OCI-M2 (cell line): ENCODE results near the gene NAPA.
"Not testable (repeated sequence)": the region's sequence is repeated elsewhere in the genome, so short reads cannot be mapped to it uniquely, and the experiment has no call there.

Source experiments
- DNase-seq: peaks from one replicate; lab custom pipeline; 2025; ENCODE audit not compliant: unreplicated experiment; lab: John Stamatoyannopoulos, UW

NAPA gene

DNA sequence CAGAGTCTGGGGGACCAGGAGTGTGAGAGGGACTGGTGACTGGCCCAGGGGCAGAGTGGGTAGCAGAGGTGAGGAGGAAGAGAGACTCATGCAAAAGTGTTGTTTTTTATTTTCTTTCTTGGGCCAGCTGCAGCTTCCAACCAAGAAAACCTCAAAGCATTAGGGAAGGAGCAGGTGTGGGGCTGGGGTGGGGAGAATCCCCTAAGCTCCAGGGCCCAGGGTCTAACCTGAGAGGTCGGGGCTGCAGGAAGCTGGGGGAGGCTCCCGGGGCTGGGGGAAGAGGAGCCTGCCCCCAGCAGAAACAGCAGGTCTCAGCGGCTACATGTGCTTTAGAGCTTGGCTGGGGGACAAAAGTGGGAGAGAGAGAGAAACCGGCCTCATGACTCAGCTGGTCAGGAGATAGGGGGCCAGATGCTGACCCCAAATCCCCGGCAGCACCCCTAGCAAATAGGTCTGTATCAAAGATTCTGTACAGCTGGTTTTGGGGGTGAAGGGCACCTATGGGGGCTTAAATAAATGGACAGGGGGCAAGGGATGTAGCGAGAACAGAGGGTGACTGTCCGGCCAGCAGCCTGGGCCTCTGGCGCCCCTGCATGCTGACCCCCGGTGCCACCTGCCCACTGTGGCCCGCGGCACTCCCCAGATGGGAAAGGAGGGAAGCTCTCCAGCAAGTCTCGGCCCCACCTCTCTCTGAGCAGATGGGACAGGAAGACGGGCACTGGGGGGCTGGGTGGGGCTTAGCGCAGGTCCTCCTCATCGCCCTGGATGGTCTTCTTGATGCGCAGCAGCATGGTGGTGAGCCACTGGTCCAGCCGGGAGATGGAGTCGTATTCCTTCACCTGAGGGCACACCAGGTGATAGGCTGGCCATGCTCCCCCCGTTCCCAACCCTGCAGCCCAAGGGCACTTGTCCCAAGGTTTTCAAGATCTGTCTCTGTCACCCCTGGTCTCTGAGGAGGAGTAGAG lies 27.0 kb downstream of the NAPA start:
- DNase-seq, result no peak

DNA sequence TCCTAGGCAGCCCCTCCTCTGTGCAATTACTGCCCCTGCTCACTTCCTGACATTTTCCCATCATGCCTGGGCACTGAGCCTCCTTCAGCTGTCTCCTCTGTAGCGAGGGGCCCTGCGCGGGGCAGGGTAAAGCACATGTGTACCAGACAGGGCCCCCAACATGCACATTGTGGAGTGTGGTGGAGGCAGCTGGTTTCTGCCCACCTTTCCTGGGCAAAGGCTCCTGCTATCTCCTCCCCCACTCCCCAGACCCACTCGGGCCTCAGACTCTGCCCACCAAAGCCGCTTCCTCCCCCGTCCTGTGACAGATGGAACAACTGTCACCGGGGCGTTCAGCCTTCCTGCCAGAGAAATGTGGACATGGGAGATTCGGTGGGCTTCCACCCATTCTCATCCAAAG lies 28.0 kb downstream of the NAPA start:
- DNase-seq, result no peak

DNA sequence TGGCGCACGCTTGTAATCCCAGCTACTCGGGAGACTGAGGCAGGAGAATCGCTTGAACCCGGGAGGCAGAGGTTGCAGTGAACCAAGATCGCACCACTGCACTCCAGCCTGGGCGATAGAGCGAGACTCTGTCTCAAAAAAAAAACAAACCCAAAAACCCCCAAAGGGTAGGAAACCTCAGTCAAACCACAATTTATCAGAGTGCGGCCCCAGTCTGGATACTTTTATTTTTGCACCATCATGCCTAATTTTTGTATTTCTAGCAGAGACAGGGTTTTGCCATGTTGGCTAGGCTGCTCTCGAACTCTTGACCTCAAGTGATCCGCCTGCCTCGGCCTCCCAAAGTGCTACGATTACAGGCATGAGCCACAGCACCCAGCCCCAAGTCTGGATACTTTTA lies 28.6 kb downstream of the NAPA start:
- not testable (repeated sequence) for DNase-seq

DNA sequence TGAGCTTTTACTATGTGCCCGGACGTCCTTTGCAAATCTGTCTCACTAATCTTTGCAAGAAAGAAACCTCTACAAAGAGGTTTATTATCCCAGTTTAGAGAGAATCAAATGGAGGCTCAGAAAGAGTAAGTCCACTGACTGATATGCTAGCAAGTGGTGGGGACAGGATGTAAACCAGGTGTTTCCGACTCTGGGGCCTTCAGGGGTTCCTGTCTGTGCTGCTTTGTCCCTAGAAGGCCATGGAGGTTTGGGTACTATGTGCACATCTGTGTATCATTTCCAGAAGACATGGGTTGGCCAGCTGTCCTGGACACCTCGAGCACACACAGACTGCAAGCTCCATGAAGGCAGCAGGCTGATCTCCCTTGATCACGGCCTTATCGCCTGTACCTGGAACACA lies 29.7 kb downstream of the NAPA start:
- DNase-seq, result no peak

DNA sequence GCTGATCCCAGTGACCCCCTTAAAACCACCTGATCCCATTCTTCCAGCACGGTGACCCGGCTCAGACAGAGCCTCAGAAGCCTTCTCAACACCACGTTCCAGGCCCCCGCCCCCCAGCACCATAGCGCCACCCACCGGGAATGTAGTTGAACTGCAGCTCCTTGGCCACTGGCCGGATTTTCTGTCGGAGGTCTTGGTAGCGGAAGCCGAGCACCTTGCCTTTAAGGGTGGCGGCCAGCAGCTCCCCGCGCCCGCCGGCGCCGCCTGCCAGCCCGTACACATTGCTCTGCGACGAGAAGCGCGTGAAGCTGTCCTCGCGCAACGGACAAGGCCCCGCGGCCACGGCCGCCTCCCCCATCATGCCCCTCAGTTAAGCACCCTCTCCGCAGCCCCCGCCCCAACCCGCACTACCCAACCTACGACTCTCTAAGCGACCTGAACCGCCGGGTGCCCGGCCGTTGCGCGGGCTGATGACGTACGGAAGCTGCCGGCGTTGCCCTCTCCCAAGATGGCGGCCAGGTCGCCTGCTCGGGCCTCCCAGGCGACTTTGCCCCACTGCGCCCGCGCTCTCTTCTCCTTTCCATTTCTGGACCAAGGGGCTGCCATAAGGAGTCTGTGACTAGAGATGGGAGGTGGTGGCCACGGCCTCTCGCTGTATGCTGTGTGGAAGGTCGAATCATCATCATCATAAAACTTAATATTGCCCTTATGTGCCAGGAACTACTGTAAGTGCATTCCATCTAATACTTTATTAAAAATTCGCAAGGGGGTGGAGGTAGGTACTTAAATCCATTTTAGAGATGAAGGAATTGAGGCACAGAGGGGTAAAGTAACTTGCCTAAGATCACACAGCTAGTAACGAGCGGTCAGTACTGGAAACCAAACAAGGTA lies 30.8 kb downstream of the NAPA start, which contains the start of gene KPTN:
TSS of gene KPTN (minus strand) at position 420 of the 891 bp plus-strand sequence. CDS start at position 361, 59 bp downstream.
- DNase-seq, result peak; percentile 73

DNA sequence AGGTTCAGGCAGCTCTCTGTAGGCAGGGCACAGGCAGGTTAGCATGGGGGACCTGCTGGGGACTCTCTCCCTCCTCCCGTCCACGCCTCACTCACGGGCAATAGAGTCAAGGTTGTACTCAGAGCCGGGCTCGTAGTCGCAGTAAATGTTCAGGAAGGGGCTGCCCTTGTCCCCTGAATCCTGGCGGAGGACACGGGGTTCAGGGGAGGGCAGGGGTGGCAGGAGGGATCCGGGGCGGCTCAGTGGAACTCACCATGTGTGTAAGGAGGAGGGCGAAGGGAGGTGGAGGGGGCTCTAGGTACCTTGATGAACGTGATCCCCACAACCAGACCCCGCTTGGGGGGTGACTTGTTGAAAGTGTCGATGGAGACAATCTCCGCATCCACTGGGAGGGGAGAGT lies 31.7 kb downstream of the NAPA start:
- DNase-seq, result no peak

DNA sequence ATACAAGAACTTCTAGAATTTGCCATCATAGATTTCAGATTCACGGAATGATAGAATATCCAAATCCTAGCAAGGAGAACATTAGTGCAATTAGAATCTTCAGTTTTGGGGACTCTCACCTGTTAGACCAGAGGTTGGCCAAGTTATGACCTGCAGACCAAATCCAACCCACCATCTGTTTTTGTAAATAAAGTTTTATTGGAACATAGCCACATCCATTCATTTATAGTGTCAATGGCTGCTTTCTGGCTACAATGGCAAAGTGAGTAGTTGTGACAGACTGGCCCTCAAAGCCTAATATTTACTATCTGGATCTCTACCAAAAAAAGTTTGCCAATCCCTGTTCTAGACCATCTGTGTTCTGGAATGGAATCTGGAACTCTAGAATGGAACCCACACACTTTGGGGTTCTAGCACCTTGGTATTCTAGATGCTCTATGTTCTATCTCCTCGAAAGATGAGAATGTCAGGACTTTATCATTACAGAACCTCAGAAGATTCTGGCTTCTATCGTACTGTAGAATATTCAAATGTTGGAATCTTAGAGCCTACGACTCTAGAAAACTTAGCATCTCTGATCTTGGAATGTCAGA lies 33.3 kb downstream of the NAPA start:
- DNase-seq, result no peak

DNA sequence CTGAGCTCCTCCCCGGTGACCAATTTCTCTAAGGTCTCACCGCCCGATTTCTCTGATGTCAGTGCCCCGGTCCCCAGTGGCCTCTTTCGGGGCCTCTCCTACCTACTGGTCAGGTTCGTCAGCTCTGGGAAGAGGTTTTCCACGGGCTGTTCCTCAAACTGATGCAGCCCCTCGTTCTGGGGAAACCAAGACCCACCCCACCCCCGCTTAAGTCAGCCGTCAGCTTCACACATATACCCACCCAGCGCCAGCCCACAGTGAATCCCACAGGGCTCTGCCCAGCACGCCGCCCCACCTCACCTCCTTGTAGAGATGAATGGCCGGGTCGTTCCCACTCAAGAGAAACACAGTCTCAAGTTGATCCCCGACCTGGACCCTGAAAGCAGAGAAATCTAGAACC lies 34.2 kb downstream of the NAPA start:
- no peak for DNase-seq

DNA sequence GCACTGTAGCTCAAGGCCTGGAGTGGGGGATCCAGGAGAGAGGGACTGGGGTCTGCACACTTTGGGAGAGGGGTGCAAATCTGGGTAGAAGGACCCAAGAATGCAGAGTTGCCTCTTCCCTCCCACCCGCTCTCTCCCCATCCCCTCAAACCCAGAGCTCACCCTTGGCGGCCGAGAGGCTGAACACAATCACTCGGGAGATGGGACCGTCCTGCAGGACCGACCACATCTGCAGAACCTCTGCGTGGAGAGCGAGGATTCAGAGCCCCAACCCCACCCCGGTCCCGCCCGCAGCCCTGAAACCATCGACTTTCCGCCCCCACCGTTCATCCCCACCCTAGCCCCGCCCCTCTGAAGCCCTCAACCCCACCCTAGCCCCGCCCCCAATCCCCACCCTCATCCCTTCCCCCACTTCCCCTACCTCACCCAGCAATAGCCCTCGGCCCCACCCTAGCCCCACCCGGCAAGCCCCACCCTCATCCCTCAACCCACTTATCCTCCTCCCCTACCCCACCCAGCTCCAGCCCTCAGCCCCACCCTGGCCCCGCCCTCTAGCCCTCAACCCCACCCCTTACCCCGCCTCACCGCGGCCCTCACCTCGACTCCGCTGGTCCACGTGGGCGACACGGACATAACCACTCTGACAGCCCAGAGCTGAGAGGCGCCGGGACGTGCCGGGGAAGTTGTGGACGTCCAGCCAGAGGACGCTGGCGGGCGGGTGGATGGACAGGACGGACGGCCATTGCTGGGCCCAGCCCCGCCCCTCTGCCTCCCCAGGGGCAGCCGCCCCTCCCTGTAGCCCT lies 35.0 kb downstream of the NAPA start:
- DNase-seq, result no peak

DNA sequence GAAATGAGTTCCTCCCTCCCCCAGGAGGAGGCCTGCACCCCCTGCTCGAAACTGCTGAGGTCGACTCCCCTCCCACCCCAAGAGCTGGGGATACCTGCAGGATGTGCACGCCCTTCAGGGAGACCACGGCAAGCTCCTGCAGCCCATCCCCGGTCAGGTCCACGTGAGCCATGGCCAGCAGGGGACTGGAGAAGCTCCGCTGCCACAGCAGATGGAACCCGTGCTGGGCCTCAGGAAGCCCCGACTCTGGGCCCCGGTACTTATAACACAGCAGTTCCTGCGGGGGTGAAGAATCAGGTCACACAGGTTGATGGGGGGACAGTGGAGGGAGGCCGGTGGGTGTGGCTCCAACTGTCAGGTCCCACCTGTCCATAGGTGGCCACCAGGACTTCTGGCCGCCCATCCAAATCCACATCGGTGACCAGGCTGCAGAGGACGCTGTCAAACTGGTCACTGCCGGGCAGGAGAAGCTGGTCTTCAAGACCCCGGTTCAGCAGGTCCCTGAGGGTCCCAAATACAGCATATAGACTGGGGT lies 38.4 kb downstream of the NAPA start:
- no peak for DNase-seq

DNA sequence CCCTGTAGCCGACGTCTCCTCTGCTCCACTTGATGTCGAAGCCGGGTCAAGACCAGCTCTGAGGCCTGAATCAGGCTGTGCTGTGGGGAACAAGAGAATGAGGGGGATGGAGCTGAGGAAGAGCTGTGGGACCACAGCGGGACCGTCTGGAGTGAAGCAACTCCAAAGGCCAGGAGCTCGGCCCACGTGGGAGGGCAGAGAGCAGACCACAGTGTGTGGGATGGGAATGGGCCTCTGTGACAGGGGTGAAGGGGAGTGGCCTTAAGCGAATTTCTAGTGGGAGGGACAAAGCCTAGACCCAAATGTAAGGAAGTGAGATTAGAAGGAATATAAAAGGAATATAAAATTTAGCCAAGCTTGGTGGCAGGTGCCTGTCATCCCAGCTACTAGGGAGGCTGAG lies 39.4 kb downstream of the NAPA start:
- no peak for DNase-seq

DNA sequence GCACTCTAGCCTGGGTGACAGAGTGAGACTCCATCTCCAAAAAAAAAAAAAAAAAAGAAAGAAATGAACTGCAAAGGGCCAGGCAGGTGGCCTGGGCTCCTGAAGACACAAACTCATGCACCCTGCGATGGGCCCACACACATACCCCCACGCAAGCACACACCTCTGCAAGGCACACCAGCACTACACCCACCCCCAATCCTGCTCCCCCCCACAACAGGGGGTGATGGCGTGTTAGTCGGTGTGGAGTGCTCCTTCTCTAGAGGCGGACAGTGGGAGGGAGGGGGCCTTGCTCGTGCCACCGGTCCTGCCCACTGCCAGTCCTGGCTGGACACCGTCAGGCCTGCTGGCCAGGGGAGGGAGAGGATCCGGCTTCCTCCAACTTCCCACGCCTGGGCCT lies 41.5 kb downstream of the NAPA start:
- DNase-seq, result no peak

DNA sequence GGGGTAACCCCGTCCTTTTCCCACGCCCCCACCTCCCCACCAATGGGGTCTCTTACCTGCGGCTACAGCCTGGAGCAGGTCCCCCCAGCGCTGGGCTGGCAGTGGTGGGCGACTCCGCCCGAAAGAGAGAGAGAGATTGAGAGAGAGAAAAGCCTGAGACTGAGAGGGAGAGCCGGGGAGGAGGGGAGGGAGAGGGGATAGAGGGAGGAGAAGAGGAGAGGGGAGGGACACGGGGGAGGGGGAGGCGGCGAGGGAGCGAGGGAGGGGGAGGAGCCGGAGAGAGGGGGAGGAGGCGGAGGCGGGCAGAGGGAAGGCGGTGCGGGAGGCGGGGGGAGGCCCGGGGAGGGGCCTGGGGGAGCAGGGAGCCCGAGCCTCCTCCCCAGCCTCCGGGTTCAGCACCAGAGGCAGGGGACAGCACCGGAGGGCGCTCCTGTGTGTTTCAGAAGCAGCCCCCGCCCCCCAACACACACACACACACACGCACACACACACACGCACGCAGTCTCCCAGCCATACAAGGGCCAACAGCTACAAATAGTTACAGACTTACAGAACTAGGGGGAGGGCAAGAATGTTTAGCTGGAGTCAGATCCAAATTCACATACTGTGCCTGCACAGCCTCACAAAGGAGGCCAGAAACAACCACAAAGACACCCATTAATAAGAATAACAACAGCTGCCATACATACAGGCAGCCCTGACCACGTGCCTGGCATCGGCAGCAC lies 43.0 kb downstream of the NAPA start, which contains the start of gene SLC8A2:
TSS of gene SLC8A2 (minus strand) at position 161 of the 725 bp plus-strand sequence. CDS start 5,490 bp downstream, outside the sequence.
- peak; percentile 50 for DNase-seq

DNA sequence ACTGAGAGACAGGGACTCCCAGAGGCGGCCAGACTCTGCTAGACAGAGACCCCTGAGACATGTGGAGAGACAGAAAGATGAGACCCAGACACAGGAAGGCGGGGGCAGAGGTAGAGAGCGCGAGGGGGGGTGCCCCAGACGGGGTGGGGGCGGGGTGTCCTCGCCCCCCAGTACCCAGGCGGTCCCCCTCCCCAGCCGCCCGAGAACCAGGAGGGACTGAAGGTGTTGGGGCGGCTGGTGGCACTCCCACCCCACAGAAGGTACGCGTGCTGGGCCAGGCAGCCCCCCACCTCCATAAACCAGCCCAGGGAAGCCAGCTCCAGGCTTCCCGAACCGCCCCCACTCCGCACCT lies 43.5 kb downstream of the NAPA start:
- no peak for DNase-seq

DNA sequence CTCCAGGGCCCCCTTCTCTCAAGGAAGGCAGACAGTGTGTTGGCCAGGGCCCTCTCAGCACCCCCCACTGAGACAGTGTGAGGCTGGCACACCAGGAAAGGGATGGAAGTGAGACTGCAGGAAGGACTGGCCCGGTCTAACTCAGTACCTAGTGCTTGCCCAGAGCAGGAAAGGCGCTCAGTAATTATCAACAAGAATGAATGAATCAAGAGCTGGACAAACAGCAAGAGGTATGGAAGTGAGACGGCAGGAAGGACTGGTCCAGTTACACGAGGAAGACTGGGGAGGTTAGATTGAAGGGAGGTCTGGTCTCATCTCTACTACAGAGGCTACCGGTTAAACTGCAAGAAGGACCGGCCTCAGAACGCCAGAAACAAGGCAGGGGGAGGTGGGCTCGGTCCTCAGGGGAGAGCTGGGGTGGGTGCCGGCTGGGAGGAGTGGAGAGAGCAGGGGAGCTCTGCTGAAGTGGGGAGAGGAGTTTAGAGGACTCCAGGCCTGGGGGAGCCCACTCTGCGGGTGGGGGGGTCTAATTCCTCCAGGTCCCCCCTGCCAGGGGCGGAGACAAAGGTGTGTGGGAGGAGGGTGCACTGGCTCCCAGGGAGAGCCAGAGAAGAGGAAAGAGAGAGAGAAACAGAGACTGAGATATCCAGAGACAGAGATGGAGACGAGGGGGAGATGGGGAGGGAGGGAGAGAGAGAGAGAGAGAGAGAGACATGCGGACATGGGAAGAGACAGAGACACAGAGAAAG lies 44.2 kb downstream of the NAPA start:
- DNase-seq, result no peak

DNA sequence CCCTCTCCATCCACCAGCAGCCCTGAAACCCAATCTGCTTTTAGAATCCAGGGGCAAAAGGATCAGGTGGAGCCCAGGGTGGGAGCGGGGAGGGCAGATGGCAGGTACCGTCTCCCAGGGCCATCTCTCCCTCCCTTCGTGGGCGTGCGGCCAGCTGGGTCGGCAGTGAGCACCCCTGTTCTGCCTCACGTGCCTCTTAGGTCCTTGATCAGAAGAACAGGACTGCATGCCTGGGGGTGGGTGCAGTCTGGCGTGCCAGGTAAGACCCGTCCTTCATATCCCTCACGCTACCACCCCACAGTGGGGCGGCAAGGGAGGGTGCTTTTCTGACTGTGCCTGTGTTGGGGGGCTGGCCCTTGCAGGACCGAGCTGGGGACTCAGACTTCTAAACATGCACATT lies 45.1 kb downstream of the NAPA start:
- no peak for DNase-seq

DNA sequence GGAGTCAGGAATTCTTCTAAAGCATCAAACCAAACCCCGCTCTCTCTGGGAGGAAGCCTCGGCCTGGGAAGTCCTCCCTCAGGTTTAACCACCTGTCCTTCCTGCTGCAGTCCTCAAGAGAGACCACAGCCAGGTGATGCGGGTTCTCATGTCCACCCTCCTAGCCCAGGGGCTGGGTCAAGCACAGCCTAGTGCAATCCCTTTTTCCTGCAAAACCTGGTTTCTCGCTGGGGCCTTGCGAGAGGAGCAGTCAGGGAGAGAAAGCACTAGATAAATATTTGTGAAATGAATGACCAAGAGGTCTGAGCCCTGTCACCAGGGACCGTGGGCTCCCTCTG lies 45.5 kb downstream of the NAPA start:
- no peak for DNase-seq

DNA sequence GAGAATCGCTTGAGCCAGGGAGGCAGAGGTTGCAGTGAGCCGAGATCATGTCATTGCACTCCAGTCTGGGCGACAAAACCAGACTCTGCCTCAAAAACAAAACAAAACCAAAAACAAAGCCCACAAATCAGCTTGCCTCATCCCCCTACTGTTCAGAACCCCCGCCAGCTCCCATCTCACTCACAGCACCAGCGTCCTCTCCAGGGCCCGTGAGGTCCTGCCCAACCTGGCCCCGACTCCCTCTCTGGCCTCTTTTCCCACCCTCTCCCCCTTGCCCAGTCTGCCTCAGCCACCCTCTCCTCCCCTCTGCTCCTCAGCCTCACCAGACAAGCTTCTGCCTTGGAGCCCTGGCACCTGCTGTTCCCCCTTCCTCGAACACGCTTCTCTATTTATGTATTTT lies 46.9 kb downstream of the NAPA start:
- DNase-seq, result no peak

DNA sequence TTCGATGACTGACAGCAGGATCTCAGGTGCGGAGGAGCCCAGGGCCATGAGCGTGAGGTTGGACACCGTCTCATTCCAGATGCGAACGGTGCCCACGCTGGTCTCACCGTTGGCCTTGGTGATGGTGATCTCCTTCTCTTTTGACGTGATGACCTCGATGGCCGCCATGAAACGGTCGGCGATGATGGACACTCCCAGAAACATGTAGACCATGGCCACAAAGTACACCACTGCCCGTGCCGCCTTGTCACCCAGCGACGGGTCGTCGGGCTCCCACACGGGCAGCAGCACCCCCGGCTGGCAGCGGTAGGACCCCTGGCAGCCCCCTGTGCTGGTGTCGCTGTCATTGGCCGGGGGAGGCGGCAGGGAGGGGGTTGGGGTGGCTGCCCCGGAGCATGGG lies 48.9 kb downstream of the NAPA start:
- DNase-seq, result no peak
